Activated naive CD8-positive, alpha-beta T cell (primary cell): ENCODE measurements around the gene PKDCC.
"Not testable (repeated sequence)": the region's sequence is repeated elsewhere in the genome, so short reads cannot be mapped to it uniquely, and the experiment has no call there.

Experiments
- H3K27ac Mint-ChIP-seq: one replicate; pipeline ENCODE4 v1.8.0; 2021; ENCODE audit warnings: mixed read lengths
- H3K27me3 Mint-ChIP-seq: one replicate; pipeline ENCODE4 v1.8.0; 2021; ENCODE audit warnings: mixed read lengths
- H3K36me3 Mint-ChIP-seq: one replicate; pipeline ENCODE4 v1.8.0; 2021; ENCODE audit warnings: mixed read lengths
- H3K4me1 Mint-ChIP-seq: one replicate; pipeline ENCODE4 v1.8.0; 2021; ENCODE audit warnings: low read depth, mixed read lengths
- H3K4me3 Mint-ChIP-seq: one replicate; pipeline ENCODE4 v1.8.0; 2021; ENCODE audit warnings: mild to moderate bottlenecking, mixed read lengths
- H3K9me3 Mint-ChIP-seq: one replicate; pipeline ENCODE4 v1.8.0; 2021; ENCODE audit warnings: low read depth, mixed read lengths

PKDCC gene

DNA sequence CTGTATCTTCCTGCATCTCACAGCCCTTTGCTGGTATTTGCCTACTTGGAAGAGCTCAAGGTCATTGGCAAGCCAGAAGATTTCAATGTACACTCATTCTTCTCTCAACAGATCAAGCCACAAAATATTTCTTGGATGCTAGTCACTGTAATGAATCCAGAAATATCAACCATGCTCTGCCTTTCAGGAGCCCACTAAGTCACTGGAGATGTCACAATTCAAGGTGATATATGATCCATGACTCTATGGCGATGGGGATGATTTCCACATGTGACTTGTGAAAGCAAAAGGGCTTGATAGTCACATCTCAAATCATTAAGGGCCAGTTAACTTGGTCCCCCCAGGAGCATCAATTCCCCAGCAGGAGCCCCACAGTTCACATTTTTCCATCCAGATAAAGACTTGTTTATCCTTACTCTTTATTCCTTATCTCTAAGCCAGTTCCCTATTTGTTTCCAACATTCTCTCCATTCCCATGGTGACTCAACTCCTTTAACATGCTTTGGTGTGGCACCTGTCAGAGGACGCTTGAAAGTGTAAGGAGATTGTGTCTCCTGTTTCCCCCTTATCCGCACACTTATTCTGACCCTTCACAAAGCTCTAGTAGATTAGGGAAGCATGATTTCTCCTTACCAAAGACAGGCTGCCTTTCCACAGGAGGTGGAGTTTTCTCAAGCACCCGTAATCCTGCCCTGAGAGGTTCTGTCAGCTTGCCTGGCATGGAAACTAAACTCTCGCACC is 15.8 kb downstream of the PKDCC start:
- Mint-ChIP-seq H3K27ac (no peak overlapping the region), H3K27me3 (peaks cover 3% of the 10 kb centered on the region), H3K36me3 (no peaks in the 10 kb centered on the region), H3K9me3 (no peaks in the 10 kb centered on the region), H3K4me3 (no peak overlapping the region), H3K4me1 (no peaks in the 10 kb centered on the region)

DNA sequence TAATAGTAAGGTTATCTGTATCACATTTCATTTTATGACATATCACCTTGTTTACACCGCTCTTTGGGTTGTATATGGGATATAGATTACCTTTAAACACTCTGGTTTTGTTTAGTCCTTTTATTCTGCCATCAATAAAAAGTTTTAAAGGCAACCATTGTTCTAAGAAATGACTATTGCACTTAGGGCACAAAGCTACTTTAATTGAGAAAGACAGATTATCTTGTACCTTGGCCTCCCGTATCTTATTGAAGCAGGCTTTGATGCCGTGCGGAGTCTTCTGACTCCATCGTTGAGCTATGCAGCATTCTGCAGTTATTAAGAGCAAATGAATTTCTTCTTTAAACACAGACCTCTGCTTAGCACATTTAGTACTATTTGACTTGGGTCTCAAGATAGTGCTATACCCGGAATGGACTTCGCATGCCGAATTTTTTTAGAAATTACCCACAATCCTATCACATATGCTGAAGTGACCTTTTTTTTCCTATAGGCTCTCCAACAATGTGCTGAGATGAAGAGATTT is 16.7 kb downstream of the PKDCC start:
- H3K36me3 Mint-ChIP-seq, result no peaks in the 10 kb centered on the region
- peaks cover 3% of the 10 kb centered on the region for H3K27me3 Mint-ChIP-seq
- no peaks in the 10 kb centered on the region for H3K4me1 Mint-ChIP-seq
- H3K4me3 Mint-ChIP-seq, result no peak overlapping the region
- no peaks in the 10 kb centered on the region for H3K9me3 Mint-ChIP-seq
- H3K27ac Mint-ChIP-seq, result no peak overlapping the region

DNA sequence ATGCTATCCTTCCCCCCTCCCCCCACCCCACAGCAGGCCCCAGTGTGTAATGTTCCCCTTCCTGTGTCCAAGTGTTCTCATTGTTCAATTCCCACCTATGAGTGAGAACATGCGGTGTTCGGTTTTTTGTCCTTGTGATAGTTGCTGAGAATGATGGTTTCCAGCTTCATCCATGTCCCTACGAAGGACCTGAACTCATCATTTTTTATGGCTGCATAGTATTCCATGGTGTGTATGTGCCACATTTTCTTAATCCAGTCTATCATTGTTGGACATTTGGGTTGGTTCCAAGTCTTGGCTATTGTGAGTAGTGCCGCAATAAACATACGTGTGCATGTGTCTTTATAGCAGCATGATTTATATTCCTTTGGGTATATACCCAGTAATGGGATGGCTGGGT is 17.9 kb downstream of the PKDCC start:
- H3K27me3 Mint-ChIP-seq, H3K9me3 Mint-ChIP-seq, H3K4me1 Mint-ChIP-seq, H3K4me3 Mint-ChIP-seq, H3K27ac Mint-ChIP-seq, H3K36me3 Mint-ChIP-seq: not testable (repeated sequence)

DNA sequence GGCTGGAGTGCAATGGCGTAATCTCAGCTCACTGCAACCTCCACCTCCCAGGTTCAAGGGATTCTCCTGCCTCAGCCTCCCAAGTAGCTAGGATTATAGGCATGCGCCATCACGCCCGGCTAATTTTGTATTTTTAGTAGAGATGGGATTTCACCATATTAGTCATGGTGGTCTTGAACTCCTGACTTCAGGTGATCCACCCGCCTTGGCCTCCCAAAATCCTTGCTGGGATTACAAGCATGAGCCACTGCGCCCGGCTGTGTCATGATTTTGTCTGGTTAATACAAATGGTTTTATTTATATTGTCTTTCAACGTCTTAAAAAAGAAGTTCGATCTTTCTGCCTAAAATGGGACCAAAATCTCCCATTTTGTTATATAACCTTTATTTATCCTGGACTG is 19.2 kb downstream of the PKDCC start:
- H3K36me3 Mint-ChIP-seq, H3K27ac Mint-ChIP-seq, H3K4me3 Mint-ChIP-seq, H3K9me3 Mint-ChIP-seq, H3K4me1 Mint-ChIP-seq, H3K27me3 Mint-ChIP-seq: not testable (repeated sequence)

DNA sequence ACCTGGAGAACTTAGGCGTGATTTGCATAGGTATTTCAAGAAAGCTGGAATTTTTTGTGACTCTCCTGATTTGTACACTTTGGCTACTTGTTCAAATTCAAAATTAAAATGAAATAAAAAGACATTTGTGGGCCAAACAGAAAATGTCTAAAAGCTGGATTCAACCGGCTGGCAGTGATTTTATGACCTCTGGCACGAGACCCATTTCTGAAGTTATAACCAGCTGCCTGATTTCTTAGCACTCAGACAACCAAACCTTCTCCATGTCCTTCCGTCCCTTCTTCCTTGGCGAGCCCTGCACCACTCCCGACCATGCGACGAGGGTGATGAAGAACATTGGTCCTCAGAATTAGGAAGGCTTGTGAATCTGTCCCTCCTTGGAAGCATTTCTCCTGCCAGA is 19.7 kb downstream of the PKDCC start:
- Mint-ChIP-seq H3K4me1 (no peaks in the 10 kb centered on the region), H3K27me3 (peaks cover 6% of the 10 kb centered on the region), H3K36me3 (no peaks in the 10 kb centered on the region), H3K9me3 (no peaks in the 10 kb centered on the region), H3K4me3 (no peak overlapping the region), H3K27ac (no peak overlapping the region)

DNA sequence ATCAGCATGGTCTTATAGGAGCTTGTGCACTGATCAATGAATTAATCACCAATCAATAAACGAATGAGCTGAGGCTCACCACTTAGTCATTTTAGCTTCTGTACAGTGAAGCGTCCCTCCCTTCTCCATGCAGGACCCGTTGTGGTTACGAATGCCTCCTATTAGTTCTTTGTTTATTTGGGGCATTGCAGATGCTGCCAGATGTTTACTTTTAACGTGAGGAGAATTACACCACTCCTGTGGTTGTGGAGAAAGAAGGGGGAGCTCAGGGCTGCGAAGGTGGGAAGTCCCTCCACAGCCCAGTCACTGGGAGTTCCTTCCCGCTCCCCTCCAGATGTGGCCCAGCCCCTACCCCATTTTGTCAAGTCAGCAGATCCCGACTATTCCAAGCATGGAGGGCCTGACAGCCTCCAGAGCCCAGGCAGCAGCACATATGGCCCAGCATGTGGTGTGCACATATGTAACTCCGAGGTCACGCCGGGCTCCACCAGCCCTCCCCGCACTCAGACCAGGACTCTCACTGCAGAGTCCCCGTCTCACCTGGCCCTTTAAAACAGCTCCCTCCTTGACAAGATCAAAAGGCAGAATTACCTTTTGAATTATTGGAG is 20.9 kb downstream of the PKDCC start:
- Mint-ChIP-seq H3K9me3 (no peaks in the 10 kb centered on the region), H3K36me3 (no peaks in the 10 kb centered on the region)

DNA sequence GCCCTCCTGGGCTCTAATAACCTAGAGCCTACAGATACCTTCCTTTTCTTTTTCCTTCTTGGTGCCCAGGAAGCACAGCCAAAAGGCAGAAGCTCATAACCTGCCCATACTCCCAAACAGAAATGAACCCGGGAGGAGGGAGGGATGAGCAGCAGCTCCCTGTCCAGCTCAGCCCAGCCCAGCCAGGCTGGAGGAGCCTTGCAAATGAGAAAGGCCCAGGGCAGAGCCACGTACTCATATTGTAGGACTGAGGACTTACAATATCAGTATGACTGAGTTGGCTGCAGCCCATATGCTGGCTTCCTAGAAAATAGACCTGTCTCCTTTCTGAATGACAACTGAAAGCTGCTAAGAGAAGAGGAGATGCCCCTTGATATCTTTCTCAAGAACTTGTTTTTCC is 21.7 kb downstream of the PKDCC start:
- Mint-ChIP-seq H3K27ac (no peak overlapping the region), H3K27me3 (peaks cover 6% of the 10 kb centered on the region), H3K4me3 (no peak overlapping the region), H3K4me1 (no peaks in the 10 kb centered on the region), H3K9me3 (no peaks in the 10 kb centered on the region), H3K36me3 (no peaks in the 10 kb centered on the region)

More for the DNA sequence above, 20.9 kb downstream of the PKDCC start:
- Mint-ChIP-seq H3K27me3 (peaks cover 6% of the 10 kb centered on the region), H3K4me1 (no peaks in the 10 kb centered on the region), H3K27ac (no peak overlapping the region), H3K4me3 (no peak overlapping the region)

DNA sequence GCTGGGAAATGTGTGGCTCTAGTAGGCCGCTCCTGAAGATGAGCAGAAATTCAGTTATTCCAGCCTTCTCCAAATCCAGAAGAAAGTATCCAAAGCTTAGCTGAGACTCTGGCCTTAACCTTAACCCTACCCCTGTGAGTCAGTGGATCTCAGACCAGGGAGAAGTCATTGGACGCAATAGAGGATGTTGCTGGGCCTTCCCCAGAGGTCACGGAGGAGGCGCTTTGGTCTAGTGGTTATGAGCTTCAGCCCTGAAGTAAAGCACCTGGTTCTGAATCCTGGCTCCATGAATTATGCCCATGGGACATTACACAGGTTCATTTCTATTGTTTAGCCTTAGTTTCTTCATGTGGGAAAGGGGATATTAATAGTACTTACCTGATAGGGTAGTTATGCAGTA is 24.0 kb downstream of the PKDCC start:
- no peak overlapping the region for H3K4me3 Mint-ChIP-seq
- H3K27ac Mint-ChIP-seq, result no peak overlapping the region
- H3K27me3 Mint-ChIP-seq, result peaks cover 6% of the 10 kb centered on the region
- no peaks in the 10 kb centered on the region for H3K4me1 Mint-ChIP-seq
- no peaks in the 10 kb centered on the region for H3K36me3 Mint-ChIP-seq
- H3K9me3 Mint-ChIP-seq, result no peaks in the 10 kb centered on the region

DNA sequence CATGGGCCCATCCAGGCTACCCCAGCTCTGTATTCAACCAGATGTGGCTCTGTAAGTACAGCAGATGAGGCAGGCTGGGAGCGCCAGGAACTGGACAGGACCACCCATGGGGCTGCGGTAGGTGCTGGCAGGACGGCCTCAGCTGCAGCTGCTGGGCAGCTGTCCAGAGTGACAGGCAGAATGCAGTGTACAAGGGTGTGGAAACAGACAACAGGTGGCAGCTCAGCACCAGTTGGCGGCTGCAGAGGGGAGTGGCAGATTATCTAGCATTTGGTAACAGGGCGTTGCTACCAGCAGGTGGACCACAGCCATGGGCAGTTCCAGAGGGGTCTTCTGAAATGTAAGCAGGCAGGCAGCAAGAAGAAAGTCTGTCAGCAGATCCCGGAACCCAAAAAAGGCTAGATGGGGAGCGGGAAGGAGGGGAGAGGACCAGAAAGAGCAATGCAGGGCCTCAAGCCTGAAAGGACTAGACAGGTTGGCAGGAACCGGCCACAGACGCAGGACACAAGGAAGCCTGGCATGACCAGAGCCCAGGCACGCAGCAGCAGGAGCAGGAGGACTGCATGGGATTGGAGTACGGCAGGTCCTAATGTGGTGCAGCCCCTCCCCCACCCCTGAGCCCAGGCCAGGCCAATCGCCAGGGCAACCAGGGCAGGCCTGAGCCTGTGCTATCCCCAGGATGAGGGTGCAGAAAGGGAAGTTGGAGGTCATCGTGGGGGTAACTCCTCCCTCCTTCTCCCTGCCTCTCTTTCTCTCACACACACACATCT is 24.7 kb downstream of the PKDCC start:
- H3K4me3 Mint-ChIP-seq, result no peak overlapping the region
- no peaks in the 10 kb centered on the region for H3K4me1 Mint-ChIP-seq
- H3K27me3 Mint-ChIP-seq, result peaks cover 7% of the 10 kb centered on the region
- no peaks in the 10 kb centered on the region for H3K9me3 Mint-ChIP-seq
- H3K36me3 Mint-ChIP-seq, result no peaks in the 10 kb centered on the region
- H3K27ac Mint-ChIP-seq, result no peak overlapping the region

DNA sequence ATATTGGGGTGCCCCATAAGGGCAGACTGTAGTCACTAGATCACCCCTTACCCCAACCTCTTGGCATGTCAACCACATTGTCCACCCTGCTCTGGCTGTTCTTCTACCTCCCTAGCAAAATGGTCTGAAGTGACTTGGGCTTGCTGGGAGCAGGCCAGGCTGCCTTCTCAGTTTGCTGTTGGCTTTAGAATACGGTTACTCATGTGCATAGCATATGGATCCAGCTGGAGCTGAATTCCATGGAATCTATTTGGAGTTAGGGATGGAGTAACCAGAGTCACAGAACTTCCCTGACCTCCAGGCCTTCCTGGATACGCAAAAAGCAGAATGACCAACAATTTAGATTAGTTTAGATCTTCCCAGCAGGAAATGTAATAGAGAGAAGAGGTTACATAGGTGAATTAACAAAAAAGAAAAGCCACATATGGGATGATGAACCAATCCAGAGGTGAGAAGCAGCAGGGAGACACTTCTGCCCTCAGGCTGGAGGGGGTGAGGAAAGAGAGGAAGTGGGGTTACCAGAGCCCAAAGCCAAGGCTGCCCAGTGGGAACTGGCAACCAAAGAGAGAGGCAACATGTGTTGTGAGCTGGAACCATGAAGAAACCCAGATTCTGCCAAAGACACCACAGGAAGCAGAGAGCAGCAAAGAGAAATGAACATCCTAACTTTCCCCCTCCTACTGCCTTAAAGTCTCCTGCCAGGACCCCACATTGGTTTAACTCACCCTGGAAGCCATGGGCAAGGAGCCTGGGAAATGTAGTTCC is 26.1 kb downstream of the PKDCC start:
- no peak overlapping the region for H3K27ac Mint-ChIP-seq
- no peaks in the 10 kb centered on the region for H3K9me3 Mint-ChIP-seq
- H3K36me3 Mint-ChIP-seq, result no peaks in the 10 kb centered on the region
- no peaks in the 10 kb centered on the region for H3K4me1 Mint-ChIP-seq
- no peak overlapping the region for H3K4me3 Mint-ChIP-seq
- peaks cover 5% of the 10 kb centered on the region for H3K27me3 Mint-ChIP-seq

DNA sequence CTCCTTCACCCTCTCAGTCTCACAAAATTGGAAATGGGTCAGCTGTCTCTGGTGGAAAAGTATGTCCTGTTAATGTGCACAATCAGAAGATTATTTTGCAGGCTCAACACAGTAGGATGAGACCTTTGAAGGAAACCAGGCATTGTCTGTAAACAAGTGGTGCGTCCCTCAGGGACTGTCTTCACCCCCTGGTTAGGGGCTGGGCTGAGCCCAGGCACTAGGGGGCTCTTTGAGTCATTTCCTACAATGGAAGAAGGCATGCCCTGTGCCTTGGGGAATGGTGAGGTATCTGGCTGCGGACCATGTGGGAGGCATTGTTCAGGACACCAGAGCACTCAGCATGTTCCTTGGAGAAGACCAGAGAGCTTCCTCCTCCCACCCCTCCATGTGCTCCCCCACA is 26.8 kb downstream of the PKDCC start:
- no peak overlapping the region for H3K27ac Mint-ChIP-seq
- no peaks in the 10 kb centered on the region for H3K4me1 Mint-ChIP-seq
- no peaks in the 10 kb centered on the region for H3K9me3 Mint-ChIP-seq
- no peaks in the 10 kb centered on the region for H3K36me3 Mint-ChIP-seq
- peaks cover 5% of the 10 kb centered on the region for H3K27me3 Mint-ChIP-seq
- H3K4me3 Mint-ChIP-seq, result no peak overlapping the region

DNA sequence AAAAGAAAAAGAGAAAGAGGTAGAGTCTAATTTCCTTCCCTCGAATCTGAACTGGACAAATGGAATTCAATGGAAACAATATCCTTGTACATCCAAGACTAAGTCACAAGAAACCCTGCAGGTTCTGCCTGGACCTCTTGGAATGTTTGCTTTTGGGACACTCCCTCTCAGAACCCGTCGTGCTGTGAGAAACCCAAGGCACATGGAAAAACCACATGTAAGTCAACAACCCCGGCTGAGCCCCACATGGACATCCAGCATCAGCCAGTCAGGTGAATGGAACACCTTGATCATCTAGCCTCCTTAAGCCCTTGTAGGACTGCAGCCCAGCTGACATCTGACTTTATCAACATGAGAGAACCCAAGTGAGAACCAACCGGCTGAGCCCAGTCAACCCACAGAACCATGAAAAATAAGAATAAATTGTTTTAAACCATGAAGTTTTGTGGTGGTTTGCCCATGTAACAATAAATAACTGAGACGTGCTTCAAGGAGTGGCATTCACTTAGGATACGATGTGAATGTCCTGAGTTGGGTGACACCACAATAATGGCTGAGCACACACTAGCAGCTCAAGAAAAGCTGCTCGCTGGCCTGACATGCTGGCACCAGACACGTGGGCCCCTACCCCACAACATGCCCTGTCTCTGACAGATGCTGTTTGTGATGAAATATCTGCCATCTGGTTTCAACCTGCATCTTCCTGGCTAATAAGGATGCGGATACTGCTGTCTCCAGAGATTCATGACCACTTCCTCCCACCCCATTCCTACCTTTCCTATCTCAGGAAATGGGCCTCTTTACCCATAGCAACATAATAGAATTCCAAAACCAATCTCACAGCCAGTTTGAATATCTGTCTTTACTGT is 28.8 kb downstream of the PKDCC start:
- Mint-ChIP-seq H3K27me3 (peaks cover 3% of the 10 kb centered on the region), H3K9me3 (no peaks in the 10 kb centered on the region), H3K36me3 (no peaks in the 10 kb centered on the region), H3K27ac (no peak overlapping the region), H3K4me3 (no peak overlapping the region), H3K4me1 (no peaks in the 10 kb centered on the region)

DNA sequence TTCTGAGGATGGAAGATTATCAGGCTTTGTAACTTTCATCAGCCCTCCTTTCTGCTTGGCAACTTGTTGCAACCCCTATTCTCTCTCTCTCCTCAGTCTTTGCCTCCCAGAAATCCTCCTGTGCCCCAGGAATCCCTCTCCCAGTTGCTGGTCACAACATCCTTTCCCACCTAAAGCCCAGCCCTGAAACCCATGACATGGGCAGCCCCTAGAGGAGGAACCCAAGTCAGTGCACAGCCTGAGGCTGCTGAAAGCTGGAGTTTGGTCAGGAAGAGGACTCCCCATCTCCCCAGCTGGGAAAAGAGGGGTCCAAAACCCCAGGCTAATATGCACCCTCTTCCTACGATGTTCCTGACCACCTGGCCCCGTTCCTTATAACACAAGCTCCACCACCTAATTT is 29.5 kb downstream of the PKDCC start:
- H3K27ac Mint-ChIP-seq, result no peak overlapping the region
- H3K4me1 Mint-ChIP-seq, result no peaks in the 10 kb centered on the region
- peaks cover 3% of the 10 kb centered on the region for H3K27me3 Mint-ChIP-seq
- no peaks in the 10 kb centered on the region for H3K9me3 Mint-ChIP-seq
- H3K36me3 Mint-ChIP-seq, result no peaks in the 10 kb centered on the region
- H3K4me3 Mint-ChIP-seq, result no peak overlapping the region

DNA sequence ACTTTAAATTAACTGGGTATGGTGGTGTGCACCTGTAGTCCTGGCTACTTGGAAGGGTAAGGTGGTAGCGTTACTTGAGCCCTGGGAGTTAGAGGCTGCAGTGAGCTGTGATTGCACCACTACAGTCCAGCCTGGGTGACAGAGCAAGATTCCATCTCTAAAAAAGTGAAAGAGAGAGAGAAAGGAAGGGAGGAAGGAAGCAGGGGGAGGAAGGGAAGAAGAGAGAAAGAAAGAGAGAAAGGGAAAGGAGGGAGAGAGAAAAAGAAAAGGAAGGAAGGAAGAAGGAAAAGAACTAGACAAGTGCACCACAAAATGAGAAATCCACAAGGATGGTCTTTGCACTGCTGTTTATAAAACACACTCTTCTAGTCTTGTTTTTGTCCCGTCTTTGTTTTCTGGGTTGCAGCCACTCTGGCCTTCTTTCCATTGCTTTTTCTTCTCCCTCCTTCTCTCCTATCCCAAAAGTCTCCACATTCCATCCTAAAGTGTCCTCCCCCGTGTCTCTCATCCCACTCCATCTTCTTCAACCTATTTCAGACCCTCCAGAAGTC is 32.0 kb downstream of the PKDCC start:
- Mint-ChIP-seq H3K36me3 (no peaks in the 10 kb centered on the region), H3K27ac (no peak overlapping the region), H3K4me1 (peaks cover 2% of the 10 kb centered on the region), H3K9me3 (no peaks in the 10 kb centered on the region), H3K27me3 (peaks cover 3% of the 10 kb centered on the region), H3K4me3 (no peak overlapping the region)
